K562 (cell line): Measurements from ENCODE around the gene TAS1R3. TPM values are rescaled to one million over a fixed set of nuclear protein-coding genes. Genes with fewer than 3 reads are reported as not detected.

Source experiments
- CHAMP1 ChIP-seq: fragments of 450-650 bp; IDR thresholded peaks from 2 replicates; pipeline ENCODE4 v1.6.1; 2016; ENCODE audit warnings: mild to moderate bottlenecking
- CHD7 ChIP-seq: fragments of 200-600 bp; sonication (generic); IDR thresholded peaks from one replicate; pipeline ENCODE4 v1.6.1; 2012; ENCODE audit warnings: mild to moderate bottlenecking, low read depth, low read length, inconsistent platforms
- NONO ChIP-seq, 2 experiments: fragments of 200-400 bp in 1 of 2; fragments of 450-650 bp in 1 of 2; formaldehyde crosslinking in 1 of 2; IDR thresholded peaks; 2 replicates each; pipeline ENCODE4 v1.6.1; 2017; ENCODE audit warnings: low read depth in 2 of 2, mild to moderate bottlenecking in 2 of 2, moderate library complexity in 2 of 2, low read length in 1 of 2
- POLR2B ChIP-seq: fragments of 450-650 bp; IDR thresholded peaks from 2 replicates; pipeline ENCODE4 v1.6.1; 2018; ENCODE audit warnings: low read depth; ENCODE audit not compliant: partially characterized antibody
- RBM22 ChIP-seq: fragments of 200-400 bp; formaldehyde crosslinking; IDR thresholded peaks from 2 replicates; pipeline ENCODE4 v1.6.1; 2018; ENCODE audit warnings: low read length, low read depth; ENCODE audit not compliant: poor library complexity, severe bottlenecking
- THAP12 ChIP-seq: fragments of 250-450 bp; sonication (Bioruptor Pico); IDR thresholded peaks from 2 replicates; pipeline ENCODE4 v1.9.0; 2021; ENCODE audit warnings: mild to moderate bottlenecking, inconsistent platforms
- ZFP91 ChIP-seq: sonication (generic); formaldehyde crosslinking; IDR thresholded peaks from 2 replicates; pipeline ENCODE4 v1.8.0; 2022; ENCODE audit warnings: mild to moderate bottlenecking, missing genetic modification reagents
- polyA plus RNA-seq, 8 experiments: library from polyadenylated mRNA; depleted of rRNA in 4 of 8; stranded (reverse) in 5 of 8; unstranded in 3 of 8; fragments of >200 nt; fragmentation: Nextera tagmentation in 2 of 8; fragmentation: Illumina TruSeq in 1 of 8; extraction: Ambion mirVana in 2 of 8; extraction: Trizol in 1 of 8; gene quantifications; 2 replicates each; pipeline versions ENCODE4 v1.2.1 to v1.2.3, GENCODE V29; 2011 to 2014; ENCODE audit warnings: inconsistent platforms in 1 of 8, missing spikeins in 1 of 8
- total RNA-seq, 7 experiments: library from RNA; depleted of rRNA in 6 of 7; stranded (reverse); fragments of >200 nt in 6 of 7; fragmentation: Illumina TruSeq in 2 of 7; extraction: Trizol in 2 of 7; gene quantifications; 2 replicates each; pipeline versions ENCODE4 v1.2.1 to v1.2.3, GENCODE V29; 2011 to 2021; ENCODE audit warnings: low replicate concordance in 1 of 7

Gene TAS1R3
- total and polyA plus RNA-seq, 9 of the 15 experiments (the other 6 are each of a cell fraction or from before 2014, with no cell fraction given): 0.07 to 0.13 TPM; not detected in 7

- TF ChIP-seq CHD7 (peak; percentile 6), ZFP91 (CRISPR knock-in tag) (peak; percentile 72), THAP12 (peak; percentile 10; the same call in 1 of the 2 replicates), CHAMP1 (no peak), RBM22 (peak; percentile 89), POLR2B (peak; percentile 26), NONO (IDR thresholded peaks at IDR 0.05; ENCODE audit: low read depth in 2 of 2, low read length in 1 of 2) (no peak)
Measured at GRCh38 chr1:1329304-1330210, 1.5 kb upstream of the TAS1R3 start (continued).
